ENCODE data around the gene SETD3.

Gene SETD3

GRCh38 chr14:99520571-99521081 lies 40.0 kb upstream of the SETD3 start:
- DNase-seq (ENCODE audit: low read depth) = no peak
- TF ChIP-seq CTCF (IDR thresholded peaks at IDR 0.05; ENCODE audit: control insufficient read depth, extremely low read depth, insufficient read depth) = no peak

GRCh38 chr14:99519931-99520421 lies 39.3 kb upstream of the SETD3 start:
- no peak for TF ChIP-seq CTCF (IDR thresholded peaks at IDR 0.05; ENCODE audit: control insufficient read depth, extremely low read depth, insufficient read depth)
- H3K4me3 ChIP-seq (ENCODE audit: low read depth, low read length) = no peak overlapping the region
- DNase-seq (ENCODE audit: low read depth) = no peak

More at GRCh38 chr14:99520571-99521081, 40.0 kb upstream of the SETD3 start:
- no peak overlapping the region for H3K4me3 ChIP-seq (ENCODE audit: low read depth, low read length)

DNA sequence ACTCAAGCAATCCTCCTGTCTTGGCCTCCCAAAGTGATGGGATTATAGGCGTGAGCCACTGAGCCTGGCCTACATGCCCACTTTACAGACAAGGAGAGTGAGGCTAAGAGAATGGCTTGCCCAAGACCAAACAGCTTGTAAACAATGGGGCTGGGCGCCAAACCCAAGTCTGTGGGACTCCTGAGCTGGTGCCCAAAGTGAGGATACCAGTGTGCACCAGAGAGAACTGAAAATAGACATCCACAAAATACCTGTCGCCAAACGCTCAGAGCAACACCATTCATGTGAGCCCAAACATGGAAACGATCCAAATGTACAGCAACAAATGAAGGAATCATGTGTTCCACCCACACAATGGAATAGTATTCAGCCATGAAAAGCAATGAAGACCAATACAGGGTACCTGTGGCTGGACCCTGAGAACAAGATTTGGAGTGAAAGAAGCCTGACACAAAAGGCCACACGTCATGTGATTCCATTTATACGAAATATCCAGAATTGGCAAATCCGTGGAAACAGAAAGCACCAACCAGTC lies 38.8 kb upstream of the SETD3 start:
- DNase-seq (ENCODE audit: low read depth) = no peak
- no peak overlapping the region for H3K4me3 ChIP-seq (ENCODE audit: low read depth, low read length)
- no peak for TF ChIP-seq CTCF (IDR thresholded peaks at IDR 0.05; ENCODE audit: control insufficient read depth, extremely low read depth, insufficient read depth)

GRCh38 chr14:99518441-99519346 lies 38.0 kb upstream of the SETD3 start:
- DNase-seq (ENCODE audit: low read depth) = peak; percentile 40
- peak; percentile 99 for TF ChIP-seq CTCF (IDR thresholded peaks at IDR 0.05; ENCODE audit: control insufficient read depth, extremely low read depth, insufficient read depth)

DNA sequence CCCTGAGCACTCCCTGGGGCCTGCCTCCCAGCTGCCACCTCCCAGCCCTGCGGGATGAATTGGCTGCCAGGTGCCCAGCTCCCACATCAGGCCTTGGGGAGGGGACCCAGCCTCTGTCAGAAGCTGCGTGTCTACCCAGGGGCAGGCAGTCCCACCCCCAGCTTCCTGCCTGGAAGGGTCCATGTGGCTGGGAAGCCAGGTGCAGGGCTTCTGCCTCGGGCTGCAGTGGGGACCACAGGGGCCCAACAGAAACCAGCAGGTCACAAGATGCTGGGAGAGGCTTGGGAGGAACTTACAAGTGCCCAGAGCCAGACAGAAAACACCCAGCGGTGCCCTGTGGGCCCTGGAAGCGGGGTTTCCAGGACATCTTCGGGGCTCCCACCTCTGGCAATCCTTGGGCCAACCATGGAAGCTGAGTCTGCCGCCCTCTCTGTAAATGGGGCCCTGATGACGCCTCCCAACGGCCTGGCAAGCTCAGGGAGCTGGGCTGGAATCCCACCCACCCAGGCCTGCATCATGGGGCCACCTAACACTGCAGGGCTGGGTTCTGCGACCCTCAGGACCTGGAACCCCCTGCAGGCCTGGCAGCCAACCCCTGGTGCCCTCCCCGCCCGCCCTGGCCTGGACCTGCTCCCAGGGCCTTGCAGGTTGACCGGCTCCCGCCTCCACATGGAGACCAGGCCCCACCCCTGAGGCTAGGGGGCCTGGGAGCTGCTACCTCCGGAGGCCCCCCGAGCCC lies 37.2 kb upstream of the SETD3 start:
- H3K4me3 ChIP-seq (ENCODE audit: low read depth, low read length) = no peak overlapping the region
- no peak for DNase-seq (ENCODE audit: low read depth)
- TF ChIP-seq CTCF (IDR thresholded peaks at IDR 0.05; ENCODE audit: control insufficient read depth, extremely low read depth, insufficient read depth) = no peak

More at GRCh38 chr14:99518441-99519346, 38.0 kb upstream of the SETD3 start:
- H3K4me3 ChIP-seq (ENCODE audit: low read depth, low read length) = no peak overlapping the region

DNA sequence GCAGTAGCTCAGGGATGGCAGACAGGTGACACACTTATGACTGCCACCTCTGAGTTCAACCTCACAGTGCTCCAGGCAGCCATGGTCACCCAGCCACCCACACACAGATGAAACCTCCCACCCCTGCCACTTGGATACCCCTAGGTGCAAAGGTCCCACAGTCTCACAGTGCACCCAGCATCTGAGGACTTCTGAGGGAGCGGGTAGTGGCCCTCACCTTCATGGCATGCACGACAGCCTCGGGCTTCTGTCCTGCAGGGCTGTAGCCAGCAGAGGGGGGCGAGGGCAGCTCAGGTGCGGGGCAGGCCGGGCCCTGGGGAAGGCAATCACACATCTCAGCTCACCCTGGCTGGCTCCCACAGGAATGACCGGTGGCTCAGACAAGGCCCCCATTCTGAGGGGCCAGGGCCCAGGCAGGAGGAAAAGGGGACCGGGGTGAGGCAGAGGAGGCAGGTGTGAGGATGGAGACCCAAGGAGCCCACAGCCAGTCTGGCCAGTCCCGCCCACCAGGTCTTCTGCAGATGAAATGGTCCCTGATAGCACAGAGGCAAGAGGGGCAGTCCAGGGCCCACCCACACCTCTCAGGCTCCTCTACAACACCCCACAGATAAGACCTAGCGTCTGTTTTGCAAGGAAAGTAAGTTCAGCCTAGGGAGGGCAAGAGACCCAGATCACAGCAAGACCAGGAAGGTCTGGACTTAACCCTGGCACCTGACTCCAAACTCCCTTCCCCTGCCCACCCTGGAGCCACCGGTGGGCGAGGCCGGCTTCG lies 36.4 kb upstream of the SETD3 start:
- no peak for DNase-seq (ENCODE audit: low read depth)
- no peak overlapping the region for H3K4me3 ChIP-seq (ENCODE audit: low read depth, low read length)
- no peak for TF ChIP-seq CTCF (IDR thresholded peaks at IDR 0.05; ENCODE audit: control insufficient read depth, extremely low read depth, insufficient read depth)
